ENCODE data around the gene DYRK1A.
A peak's percentile ranks its signal among the peaks of the same experiment; 100 is the strongest.

Gene DYRK1A

GRCh38 chr21:37528150-37528937 lies 161.8 kb downstream of the DYRK1A start:
- H3K4me3 ChIP-seq (ENCODE audit: low read depth, low read length), result no peak overlapping the region
- no peaks in the 10 kb centered on the region for H3K27me3 ChIP-seq (ENCODE audit: insufficient read depth, low read depth, severe bottlenecking)
- H3K27ac ChIP-seq, result no peak overlapping the region
- peaks cover 6% of the 10 kb centered on the region for H3K9me3 ChIP-seq (ENCODE audit: severe bottlenecking)
- DNase-seq, result no peak
- no peak for TF ChIP-seq CTCF (IDR thresholded peaks at IDR 0.05; ENCODE audit: low read depth, low read length)
- no peaks in the 10 kb centered on the region for H3K36me3 ChIP-seq

GRCh38 chr21:37529649-37530048 lies 163.1 kb downstream of the DYRK1A start:
- DNase-seq, result no peak
- no peak overlapping the region for H3K27ac ChIP-seq
- H3K27me3 ChIP-seq (ENCODE audit: insufficient read depth, low read depth, severe bottlenecking), result no peaks in the 10 kb centered on the region
- H3K36me3 ChIP-seq, result no peaks in the 10 kb centered on the region
- H3K9me3 ChIP-seq (ENCODE audit: severe bottlenecking), result peaks cover 5% of the 10 kb centered on the region
- no peak for TF ChIP-seq CTCF (IDR thresholded peaks at IDR 0.05; ENCODE audit: low read depth, low read length)
- no peak overlapping the region for H3K4me3 ChIP-seq (ENCODE audit: low read depth, low read length)

- Histone ChIP-seq H3K4me3 (ENCODE audit: low read depth, low read length) (peak overlapping the region; percentile 34), H3K27me3 (ENCODE audit: insufficient read depth, low read depth, severe bottlenecking) (no peaks in the 10 kb centered on the region), H3K36me3 (no peaks in the 10 kb centered on the region), H3K9me3 (ENCODE audit: severe bottlenecking) (peaks cover 6% of the 10 kb centered on the region), H3K27ac (peak overlapping the region; percentile 73)
- no peak for TF ChIP-seq CTCF (IDR thresholded peaks at IDR 0.05; ENCODE audit: low read depth, low read length)
- DNase-seq, result peak; percentile 93
Observed at GRCh38 chr21:37530901-37531351, 164.4 kb downstream of the DYRK1A start.

GRCh38 chr21:37531431-37531932 lies 164.9 kb downstream of the DYRK1A start:
- no peak for TF ChIP-seq CTCF (IDR thresholded peaks at IDR 0.05; ENCODE audit: low read depth, low read length)
- peak overlapping the region; percentile 73 for H3K27ac ChIP-seq
- no peaks in the 10 kb centered on the region for H3K36me3 ChIP-seq
- peak overlapping the region; percentile 34 for H3K4me3 ChIP-seq (ENCODE audit: low read depth, low read length)
- H3K27me3 ChIP-seq (ENCODE audit: insufficient read depth, low read depth, severe bottlenecking), result no peaks in the 10 kb centered on the region
- no peak for DNase-seq
- H3K9me3 ChIP-seq (ENCODE audit: severe bottlenecking), result peaks cover 12% of the 10 kb centered on the region

- Histone ChIP-seq H3K4me3 (ENCODE audit: low read depth, low read length) (no peak overlapping the region), H3K27me3 (ENCODE audit: insufficient read depth, low read depth, severe bottlenecking) (no peaks in the 10 kb centered on the region), H3K27ac (no peak overlapping the region), H3K9me3 (ENCODE audit: severe bottlenecking) (peaks cover 17% of the 10 kb centered on the region), H3K36me3 (no peaks in the 10 kb centered on the region)
- 0 out of 2 replicates have a peak, but pooled peaks have one; percentile 20 for TF ChIP-seq CTCF (IDR thresholded peaks at IDR 0.05; ENCODE audit: low read depth, low read length)
- DNase-seq, result no peak
Observed at GRCh38 chr21:37532868-37533780, 166.6 kb downstream of the DYRK1A start.
